ENCODE results near the gene DCAF8.

DNA sequence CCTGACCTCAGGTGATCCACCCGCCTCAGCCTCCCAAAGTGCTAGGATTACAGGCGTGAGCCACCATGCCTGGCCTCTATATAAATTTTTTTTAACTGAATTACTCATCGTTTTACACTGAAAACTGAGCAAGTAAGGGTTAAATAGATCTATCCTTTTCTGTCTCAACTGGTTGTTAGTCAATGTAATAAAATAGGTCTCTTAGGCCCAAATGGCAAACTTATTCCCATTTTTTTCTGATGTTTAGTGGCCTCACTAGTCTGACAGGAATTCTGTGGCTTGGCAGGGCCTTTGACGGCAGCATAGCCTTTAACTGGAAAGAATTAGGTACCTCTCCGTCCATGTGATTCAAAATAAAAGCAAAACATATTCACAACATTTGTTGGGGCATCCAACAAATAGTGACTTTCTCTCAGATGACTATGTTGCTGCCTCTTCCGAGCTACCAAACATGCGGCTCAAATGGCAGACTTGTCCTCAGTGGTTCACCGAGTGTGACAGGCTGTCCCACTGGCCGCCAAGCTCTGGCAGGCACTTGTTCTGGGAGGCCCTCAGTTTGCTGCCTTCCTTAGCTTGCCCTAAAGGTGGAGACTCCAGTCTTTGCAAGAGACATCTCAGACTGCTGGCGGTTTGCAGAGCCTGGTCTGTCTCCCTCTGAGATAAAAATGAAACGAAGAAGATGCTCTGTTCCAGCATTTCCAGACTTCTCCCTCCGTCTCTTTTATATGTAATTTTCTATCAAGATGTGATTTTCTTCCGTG is 93.6 kb downstream of the DCAF8 start:
- TF ChIP-seq, protein P1, sequence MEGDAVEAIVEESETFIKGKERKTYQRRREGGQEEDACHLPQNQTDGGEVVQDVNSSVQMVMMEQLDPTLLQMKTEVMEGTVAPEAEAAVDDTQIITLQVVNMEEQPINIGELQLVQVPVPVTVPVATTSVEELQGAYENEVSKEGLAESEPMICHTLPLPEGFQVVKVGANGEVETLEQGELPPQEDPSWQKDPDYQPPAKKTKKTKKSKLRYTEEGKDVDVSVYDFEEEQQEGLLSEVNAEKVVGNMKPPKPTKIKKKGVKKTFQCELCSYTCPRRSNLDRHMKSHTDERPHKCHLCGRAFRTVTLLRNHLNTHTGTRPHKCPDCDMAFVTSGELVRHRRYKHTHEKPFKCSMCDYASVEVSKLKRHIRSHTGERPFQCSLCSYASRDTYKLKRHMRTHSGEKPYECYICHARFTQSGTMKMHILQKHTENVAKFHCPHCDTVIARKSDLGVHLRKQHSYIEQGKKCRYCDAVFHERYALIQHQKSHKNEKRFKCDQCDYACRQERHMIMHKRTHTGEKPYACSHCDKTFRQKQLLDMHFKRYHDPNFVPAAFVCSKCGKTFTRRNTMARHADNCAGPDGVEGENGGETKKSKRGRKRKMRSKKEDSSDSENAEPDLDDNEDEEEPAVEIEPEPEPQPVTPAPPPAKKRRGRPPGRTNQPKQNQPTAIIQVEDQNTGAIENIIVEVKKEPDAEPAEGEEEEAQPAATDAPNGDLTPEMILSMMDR (IDR thresholded peaks at IDR 0.05), result no peak
- no peak for TF ChIP-seq POLR2A (IDR thresholded peaks at IDR 0.05)
